DLD1 (cell line): Measurements from ENCODE around the gene RTP1.
"Not testable (repeated sequence)": the region's sequence is repeated elsewhere in the genome, so short reads cannot be mapped to it uniquely, and the experiment has no call there.

ENCODE experiments used
- in situ Hi-C: cut with HindIII; loops from 2 replicates; pipeline ENCODE4 v1.10.0; 2017; ENCODE audit warnings: low sequenced_read_pairs

The RTP1 gene

DNA sequence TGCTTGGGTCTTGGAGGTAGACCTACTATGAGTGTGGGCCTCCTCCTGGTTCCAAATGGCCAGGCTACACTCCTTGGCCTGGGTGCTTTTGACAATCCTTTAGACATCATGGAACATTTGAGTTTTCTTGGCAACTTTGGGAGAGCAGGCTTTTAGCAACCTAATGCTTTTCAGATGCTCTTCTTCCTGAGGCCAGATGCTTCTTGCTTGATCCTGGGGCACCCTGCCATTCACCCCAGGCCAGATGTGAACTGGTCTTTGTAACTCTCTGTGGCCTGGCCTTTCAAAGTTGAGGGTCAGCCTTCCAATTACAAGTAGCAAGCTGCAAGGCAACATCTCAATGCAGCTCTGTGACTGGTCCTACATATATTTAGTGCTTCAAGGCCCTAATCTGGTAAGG, 40.5 kb downstream of the RTP1 start:
- in situ Hi-C loops, result no loop called here

GRCh38 chr3:187238239-187238638, 41.0 kb downstream of the RTP1 start:
- in situ Hi-C loops, result no loop called here

DNA sequence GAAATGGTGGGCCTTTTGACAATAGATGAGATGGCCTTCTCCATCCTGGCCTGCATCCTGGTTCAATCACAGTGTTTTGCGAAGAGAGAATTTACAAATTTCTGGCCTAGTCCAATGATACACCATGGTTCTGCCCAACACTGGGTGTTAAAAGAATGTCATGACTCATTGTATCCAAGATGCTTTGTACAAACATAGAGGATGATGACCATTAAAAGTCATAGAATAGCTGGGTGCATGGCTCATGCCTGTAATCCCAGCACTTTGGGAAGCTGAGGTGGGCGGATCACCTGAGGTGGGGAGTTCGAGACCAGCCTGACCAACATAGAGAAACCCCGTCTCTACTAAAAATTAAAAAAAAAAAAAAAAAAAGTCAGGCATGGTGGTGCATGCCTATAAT, 41.5 kb downstream of the RTP1 start:
- in situ Hi-C loops, result not testable (repeated sequence)

DNA sequence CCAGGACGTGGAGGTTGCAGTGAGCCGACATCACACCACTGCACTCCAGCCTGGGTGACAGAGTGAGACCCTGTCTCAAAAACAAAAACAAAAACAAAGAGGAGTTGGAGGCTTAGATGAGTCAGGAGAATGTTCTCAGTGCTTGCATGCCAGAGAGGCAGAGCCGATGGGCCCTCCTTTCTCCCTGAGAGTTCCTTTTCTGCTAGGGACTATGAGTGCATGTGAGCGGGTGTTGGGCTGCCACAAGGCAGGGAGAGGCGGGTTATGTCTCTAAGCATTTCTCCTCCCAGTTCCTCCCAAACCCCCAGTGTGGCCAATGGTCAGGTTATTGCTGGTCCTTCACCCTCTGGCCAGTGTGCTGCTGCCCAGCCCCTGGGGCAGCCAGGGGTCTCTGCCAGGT, 45.1 kb downstream of the RTP1 start:
- in situ Hi-C loops, result no loop called here

- in situ Hi-C loops, result no loop called here
Measured at GRCh38 chr3:187242900-187243299, 45.6 kb downstream of the RTP1 start.

DNA sequence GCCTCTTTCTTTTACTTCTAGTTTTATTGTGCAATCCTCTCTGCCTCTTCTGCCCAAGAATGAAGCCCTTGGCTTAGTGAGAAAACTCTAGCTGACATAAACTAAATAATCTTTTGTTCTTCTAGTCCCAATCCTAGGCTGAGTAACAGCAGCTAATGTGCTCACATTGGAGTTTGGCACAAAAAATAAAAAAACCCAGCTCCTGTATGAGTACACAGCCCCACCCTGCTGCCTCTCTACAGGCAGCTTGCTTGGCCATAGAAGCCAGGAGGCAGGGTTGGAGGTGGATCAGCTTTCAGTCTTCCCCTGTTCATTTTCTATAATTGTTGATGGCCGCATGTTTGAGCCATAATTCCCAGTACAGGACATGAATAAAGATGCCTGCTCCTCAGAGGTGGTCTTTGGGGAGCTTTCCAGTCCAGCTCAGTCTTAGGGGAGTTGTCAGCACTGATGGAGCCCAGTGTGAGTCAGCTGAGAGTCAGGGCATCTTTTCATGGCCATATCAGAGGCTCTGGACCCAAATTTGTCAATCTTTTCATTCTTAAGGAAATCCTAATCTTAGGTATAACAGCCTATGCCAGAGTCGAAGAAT, 46.7 kb downstream of the RTP1 start:
- in situ Hi-C loops, result no loop called here

DNA sequence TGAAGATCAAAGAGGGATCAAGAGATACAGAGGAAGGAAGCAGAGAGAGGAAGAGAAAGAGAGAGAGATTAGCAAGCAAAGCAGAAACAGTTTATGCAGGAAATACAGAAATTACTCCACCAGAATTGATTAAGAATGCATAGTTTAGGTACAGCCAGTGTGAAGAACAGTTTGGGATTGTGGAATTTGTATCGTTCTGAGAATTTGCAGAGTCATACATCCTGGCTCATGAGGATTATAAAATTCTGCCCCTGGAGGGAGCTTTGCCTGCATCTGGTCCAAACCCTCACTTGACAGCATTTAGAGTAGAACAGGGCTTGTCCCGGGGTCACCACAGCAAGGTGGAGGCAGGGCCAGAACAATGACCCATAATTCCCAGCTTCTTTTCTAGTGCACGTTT, 50.1 kb downstream of the RTP1 start:
- in situ Hi-C loops, result no loop called here
